ENCODE data around the gene POLD1. TPM values are rescaled to one million over a fixed set of nuclear protein-coding genes. Genes with fewer than 3 reads are reported as not detected.

POLD1 gene
- total and polyA plus RNA-seq, 4 donors = 7.5 to 57.1 (median 8.2) TPM

DNA sequence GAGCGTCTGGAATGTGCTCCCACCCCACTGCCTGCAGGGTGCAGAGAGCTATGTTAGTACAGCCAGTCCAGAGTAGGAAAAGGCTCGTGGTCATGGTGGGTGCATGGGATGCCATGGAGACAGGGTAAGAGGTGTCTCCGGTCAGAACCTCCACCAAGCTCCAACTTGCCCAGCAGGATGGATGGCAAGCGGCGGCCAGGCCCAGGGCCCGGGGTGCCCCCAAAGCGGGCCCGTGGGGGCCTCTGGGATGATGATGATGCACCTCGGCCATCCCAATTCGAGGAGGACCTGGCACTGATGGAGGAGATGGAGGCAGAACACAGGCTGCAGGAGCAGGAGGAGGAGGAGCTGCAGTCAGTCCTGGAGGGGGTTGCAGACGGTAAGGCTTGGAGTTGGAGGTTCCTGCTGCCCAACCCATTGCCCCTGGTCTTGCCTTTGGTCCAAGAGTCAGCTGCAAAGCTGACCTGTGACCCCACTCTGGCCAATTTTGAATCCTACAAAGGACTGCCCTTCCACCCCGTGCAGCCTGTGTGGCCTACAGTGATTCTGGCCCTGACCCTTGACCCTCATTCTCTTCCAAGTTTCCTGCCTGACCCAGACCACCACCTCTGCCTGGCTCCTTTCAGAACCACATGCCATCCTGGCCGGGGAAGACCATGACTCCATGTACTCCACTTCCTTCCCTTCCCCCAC, 14.7 kb downstream of the POLD1 start:
- Histone ChIP-seq H3K36me3 (ENCODE audit: control insufficient read depth in 4 of 4, insufficient read depth in 3 of 4, low read depth in 1 of 4, low read length in 3 of 4) (peaks cover 0 to 6% (median 2%) of the 10 kb centered on the region in 4 donors), H3K9me3 (ENCODE audit: control insufficient read depth in 4 of 4, low read length in 3 of 4) (no peaks in the 10 kb centered on the region), H3K4me3 (ENCODE audit: low read depth in 1 of 3, low read length in 3 of 3) (no peak overlapping the region), H3K27me3 (ENCODE audit: control insufficient read depth in 4 of 4, insufficient read depth in 4 of 4, low read length in 3 of 4) (no peaks in the 10 kb centered on the region), H3K9ac (ENCODE audit: low read depth in 1 of 2, low read length in 2 of 2) (no peak overlapping the region), H3K27ac (ENCODE audit: low read depth in 1 of 2, low read length in 2 of 2) (no peak overlapping the region), H3K4me1 (ENCODE audit: control insufficient read depth in 4 of 4, insufficient read depth in 4 of 4, low read length in 3 of 4) (no peaks in the 10 kb centered on the region)
- DNase-seq (ENCODE audit: low spot score) = no peak
- TF ChIP-seq, protein P1, sequence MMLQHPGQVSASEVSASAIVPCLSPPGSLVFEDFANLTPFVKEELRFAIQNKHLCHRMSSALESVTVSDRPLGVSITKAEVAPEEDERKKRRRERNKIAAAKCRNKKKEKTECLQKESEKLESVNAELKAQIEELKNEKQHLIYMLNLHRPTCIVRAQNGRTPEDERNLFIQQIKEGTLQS (IDR thresholded peaks at IDR 0.05) = no peak
- TF ChIP-seq, protein P2, sequence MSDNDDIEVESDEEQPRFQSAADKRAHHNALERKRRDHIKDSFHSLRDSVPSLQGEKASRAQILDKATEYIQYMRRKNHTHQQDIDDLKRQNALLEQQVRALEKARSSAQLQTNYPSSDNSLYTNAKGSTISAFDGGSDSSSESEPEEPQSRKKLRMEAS (IDR thresholded peaks at IDR 0.05) = no peak
- TF ChIP-seq, protein P3, sequence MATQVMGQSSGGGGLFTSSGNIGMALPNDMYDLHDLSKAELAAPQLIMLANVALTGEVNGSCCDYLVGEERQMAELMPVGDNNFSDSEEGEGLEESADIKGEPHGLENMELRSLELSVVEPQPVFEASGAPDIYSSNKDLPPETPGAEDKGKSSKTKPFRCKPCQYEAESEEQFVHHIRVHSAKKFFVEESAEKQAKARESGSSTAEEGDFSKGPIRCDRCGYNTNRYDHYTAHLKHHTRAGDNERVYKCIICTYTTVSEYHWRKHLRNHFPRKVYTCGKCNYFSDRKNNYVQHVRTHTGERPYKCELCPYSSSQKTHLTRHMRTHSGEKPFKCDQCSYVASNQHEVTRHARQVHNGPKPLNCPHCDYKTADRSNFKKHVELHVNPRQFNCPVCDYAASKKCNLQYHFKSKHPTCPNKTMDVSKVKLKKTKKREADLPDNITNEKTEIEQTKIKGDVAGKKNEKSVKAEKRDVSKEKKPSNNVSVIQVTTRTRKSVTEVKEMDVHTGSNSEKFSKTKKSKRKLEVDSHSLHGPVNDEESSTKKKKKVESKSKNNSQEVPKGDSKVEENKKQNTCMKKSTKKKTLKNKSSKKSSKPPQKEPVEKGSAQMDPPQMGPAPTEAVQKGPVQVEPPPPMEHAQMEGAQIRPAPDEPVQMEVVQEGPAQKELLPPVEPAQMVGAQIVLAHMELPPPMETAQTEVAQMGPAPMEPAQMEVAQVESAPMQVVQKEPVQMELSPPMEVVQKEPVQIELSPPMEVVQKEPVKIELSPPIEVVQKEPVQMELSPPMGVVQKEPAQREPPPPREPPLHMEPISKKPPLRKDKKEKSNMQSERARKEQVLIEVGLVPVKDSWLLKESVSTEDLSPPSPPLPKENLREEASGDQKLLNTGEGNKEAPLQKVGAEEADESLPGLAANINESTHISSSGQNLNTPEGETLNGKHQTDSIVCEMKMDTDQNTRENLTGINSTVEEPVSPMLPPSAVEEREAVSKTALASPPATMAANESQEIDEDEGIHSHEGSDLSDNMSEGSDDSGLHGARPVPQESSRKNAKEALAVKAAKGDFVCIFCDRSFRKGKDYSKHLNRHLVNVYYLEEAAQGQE (IDR thresholded peaks at IDR 0.05) = no peak
- TF ChIP-seq RAD21 (IDR thresholded peaks at IDR 0.05) (no peak), HNF4A (conservative IDR thresholded peaks at IDR 0.05) (no peak), FOXA2 (IDR thresholded peaks at IDR 0.05) (no peak), NR2F2 (IDR thresholded peaks at IDR 0.05) (no peak), JUND (IDR thresholded peaks at IDR 0.05) (no peak), SP1 (IDR thresholded peaks at IDR 0.05) (no peak), RXRA (IDR thresholded peaks at IDR 0.05) (no peak), YY1 (IDR thresholded peaks at IDR 0.05) (no peak), GABPA (IDR thresholded peaks at IDR 0.05 in 1 of 2, conservative IDR thresholded peaks at IDR 0.05 in 1 of 2) (no peak), EGR1 (IDR thresholded peaks at IDR 0.05; ENCODE audit: low read depth in 2 of 2) (no peak)
- TF ChIP-seq, protein P4, sequence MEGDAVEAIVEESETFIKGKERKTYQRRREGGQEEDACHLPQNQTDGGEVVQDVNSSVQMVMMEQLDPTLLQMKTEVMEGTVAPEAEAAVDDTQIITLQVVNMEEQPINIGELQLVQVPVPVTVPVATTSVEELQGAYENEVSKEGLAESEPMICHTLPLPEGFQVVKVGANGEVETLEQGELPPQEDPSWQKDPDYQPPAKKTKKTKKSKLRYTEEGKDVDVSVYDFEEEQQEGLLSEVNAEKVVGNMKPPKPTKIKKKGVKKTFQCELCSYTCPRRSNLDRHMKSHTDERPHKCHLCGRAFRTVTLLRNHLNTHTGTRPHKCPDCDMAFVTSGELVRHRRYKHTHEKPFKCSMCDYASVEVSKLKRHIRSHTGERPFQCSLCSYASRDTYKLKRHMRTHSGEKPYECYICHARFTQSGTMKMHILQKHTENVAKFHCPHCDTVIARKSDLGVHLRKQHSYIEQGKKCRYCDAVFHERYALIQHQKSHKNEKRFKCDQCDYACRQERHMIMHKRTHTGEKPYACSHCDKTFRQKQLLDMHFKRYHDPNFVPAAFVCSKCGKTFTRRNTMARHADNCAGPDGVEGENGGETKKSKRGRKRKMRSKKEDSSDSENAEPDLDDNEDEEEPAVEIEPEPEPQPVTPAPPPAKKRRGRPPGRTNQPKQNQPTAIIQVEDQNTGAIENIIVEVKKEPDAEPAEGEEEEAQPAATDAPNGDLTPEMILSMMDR (IDR thresholded peaks at IDR 0.05; ENCODE audit: low read depth, low read length, missing input control) = no peak
- WGBS = 90% methylated on average over 13 of the region's 13 CpGs

DNA sequence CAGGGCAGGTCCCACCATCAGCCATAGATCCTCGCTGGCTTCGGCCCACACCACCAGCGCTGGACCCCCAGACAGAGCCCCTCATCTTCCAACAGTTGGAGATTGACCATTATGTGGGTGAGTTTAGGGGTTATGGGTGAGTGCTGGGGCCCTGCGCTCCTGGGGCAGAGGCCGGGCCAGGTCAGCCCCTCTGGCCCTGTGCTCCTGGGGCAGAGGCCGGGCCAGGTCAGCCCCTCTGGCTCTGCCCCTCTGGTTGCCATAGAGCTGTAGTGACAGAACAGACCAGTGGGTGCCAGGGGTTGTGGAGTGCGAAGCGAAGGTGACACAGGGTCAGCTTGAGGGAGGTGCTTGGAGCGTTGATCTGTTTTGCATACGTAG, 15.2 kb downstream of the POLD1 start:
- no peak overlapping the region for H3K4me3 ChIP-seq (ENCODE audit: low read depth in 1 of 3, low read length in 3 of 3)
- H3K27ac ChIP-seq (ENCODE audit: low read depth in 1 of 2, low read length in 2 of 2) = no peak overlapping the region
- 98% methylated on average over 10 of the region's 10 CpGs for WGBS
- peaks cover 0 to 6% (median 2%) of the 10 kb centered on the region in 4 donors for H3K36me3 ChIP-seq (ENCODE audit: control insufficient read depth in 4 of 4, insufficient read depth in 3 of 4, low read depth in 1 of 4, low read length in 3 of 4)
- H3K9me3 ChIP-seq (ENCODE audit: control insufficient read depth in 4 of 4, low read length in 3 of 4) = no peaks in the 10 kb centered on the region
- H3K9ac ChIP-seq (ENCODE audit: low read depth in 1 of 2, low read length in 2 of 2) = no peak overlapping the region
- no peak for DNase-seq (ENCODE audit: low spot score)
- no peaks in the 10 kb centered on the region for H3K4me1 ChIP-seq (ENCODE audit: control insufficient read depth in 4 of 4, insufficient read depth in 4 of 4, low read length in 3 of 4)
- H3K27me3 ChIP-seq (ENCODE audit: control insufficient read depth in 4 of 4, insufficient read depth in 4 of 4, low read length in 3 of 4) = no peaks in the 10 kb centered on the region
- TF ChIP-seq RXRA (IDR thresholded peaks at IDR 0.05) = no peak
- TF ChIP-seq JUND (IDR thresholded peaks at IDR 0.05) = no peak
- TF ChIP-seq, protein P2 (IDR thresholded peaks at IDR 0.05) = no peak
- no peak for TF ChIP-seq FOXA1 (IDR thresholded peaks at IDR 0.05)

Measured in liver (tissue), 9 donors.